Calu3 (cell line): ENCODE data around the gene C6orf47. TPM values are rescaled to one million over a fixed set of nuclear protein-coding genes. Genes with fewer than 3 reads are reported as not detected.
A peak's percentile ranks its signal among the peaks of the same experiment; 100 is the strongest.

Experiments
- BruUV-seq: library from RNA; stranded (reverse); fragments of 400-500 nt; replicated peaks from 2 replicates; lab custom pipeline; 2021; lab: Mats Ljungman, UMichigan
- CTCF ChIA-PET: fragments of 300-600 bp; sonication (Branson Sonifier 250); formaldehyde crosslinking; loops from one replicate; lab custom pipeline; 2022; ENCODE audit warnings: antibody characterized with exemption; lab: Charles Lee
- DNase-seq: peaks from one replicate; pipeline ENCODE4 v3.0.0; 2022
- H3K27ac Mint-ChIP-seq: one replicate; pipeline ENCODE4 v1.8.0; 2022; ENCODE audit warnings: mixed read lengths; ENCODE audit not compliant: unreplicated experiment
- H3K27me3 Mint-ChIP-seq: one replicate; pipeline ENCODE4 v1.8.0; 2022; ENCODE audit warnings: mixed read lengths; ENCODE audit not compliant: unreplicated experiment
- H3K36me3 Mint-ChIP-seq: one replicate; pipeline ENCODE4 v1.8.0; 2022; ENCODE audit warnings: mild to moderate bottlenecking, moderate library complexity, mixed read lengths; ENCODE audit not compliant: insufficient read depth, unreplicated experiment
- H3K4me1 Mint-ChIP-seq: one replicate; pipeline ENCODE4 v1.8.0; 2022; ENCODE audit warnings: mild to moderate bottlenecking, low read depth, mixed read lengths; ENCODE audit not compliant: unreplicated experiment
- H3K4me3 Mint-ChIP-seq: one replicate; pipeline ENCODE4 v1.8.0; 2022; ENCODE audit warnings: mild to moderate bottlenecking, low read depth, moderate library complexity, mixed read lengths; ENCODE audit not compliant: unreplicated experiment
- H3K9me3 Mint-ChIP-seq: one replicate; pipeline ENCODE4 v1.8.0; 2022; ENCODE audit warnings: low read depth, mixed read lengths; ENCODE audit not compliant: unreplicated experiment
- CTCF ChIP-seq: fragments of 200-600 bp; IDR thresholded peaks from one replicate; pipeline ENCODE4 v1.8.0; 2022; ENCODE audit warnings: antibody characterized with exemption; ENCODE audit not compliant: unreplicated experiment
- intact Hi-C: fragments of 100-400 bp; cut with micrococcal nuclease; formaldehyde crosslinking; loops from one replicate; pipeline ENCODE4 v1.10.0; 2022; ENCODE audit not compliant: unreplicated experiment
- total RNA-seq: library from RNA; stranded (reverse); gene quantifications from 2 replicates; pipeline ENCODE4 v1.2.3, GENCODE V29; 2022

The C6orf47 gene
- total RNA-seq, 1 experiment from 2014 or later = 40.3 TPM

DNA sequence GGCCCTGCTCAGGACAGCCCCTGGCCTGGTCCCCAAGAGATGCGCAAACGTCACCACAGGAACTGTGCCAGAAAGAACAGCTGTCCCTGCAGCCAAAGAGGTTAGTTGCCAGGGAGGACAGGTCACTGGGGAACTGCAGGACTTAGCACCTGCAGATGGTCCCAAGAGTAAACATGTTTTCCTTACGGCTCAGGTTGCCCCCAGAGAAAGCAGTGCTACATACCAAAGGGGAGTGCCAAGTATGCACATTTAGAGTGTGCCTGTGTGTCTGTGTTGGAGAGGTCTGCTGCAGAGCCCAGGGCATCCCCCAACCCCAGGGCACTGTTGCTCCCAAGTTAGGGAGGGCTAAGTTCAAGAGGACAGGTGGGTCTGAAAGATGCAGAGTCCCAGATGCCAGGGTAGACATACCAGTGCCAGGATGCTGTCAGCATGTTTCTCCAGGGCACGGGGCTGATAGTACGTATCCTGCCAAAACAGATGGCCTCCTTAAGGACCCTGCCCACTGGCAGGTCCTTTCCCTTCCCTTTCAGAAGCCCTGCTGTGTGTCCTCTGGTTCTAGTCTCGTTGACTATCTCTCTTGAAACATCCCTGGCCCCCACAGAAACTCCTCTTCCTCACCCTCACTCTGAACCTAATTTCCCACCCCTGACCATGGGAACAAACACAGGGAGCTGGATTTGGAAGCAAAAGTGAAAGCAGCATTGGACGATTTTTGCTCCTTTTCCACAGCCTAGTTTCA is 41.3 kb upstream of the C6orf47 start:
- no peaks in the 10 kb centered on the region for H3K9me3 Mint-ChIP-seq
- no TSS peak for BruUV-seq
- H3K27ac Mint-ChIP-seq = peak overlapping the region; percentile 66
- no peaks in the 10 kb centered on the region for H3K27me3 Mint-ChIP-seq
- peaks cover 7% of the 10 kb centered on the region for H3K4me1 Mint-ChIP-seq
- no peak for TF ChIP-seq CTCF
- peak overlapping the region; percentile 77 for H3K4me3 Mint-ChIP-seq
- peaks cover 22% of the 10 kb centered on the region for H3K36me3 Mint-ChIP-seq
- intact Hi-C loops = loop anchor here (5.0 kb wide), 1 partner anchor 35 kb away; the partner anchor contains the start of gene CLIC1
- CTCF ChIA-PET = interaction anchor here (0.8 to 1.8 kb wide), 4 partner anchors 11 to 37 kb away, joined by 3 to 14 read pairs (median 5); partner anchors contain the start of genes DDAH2 and MSH5
- DNase-seq = no peak

DNA sequence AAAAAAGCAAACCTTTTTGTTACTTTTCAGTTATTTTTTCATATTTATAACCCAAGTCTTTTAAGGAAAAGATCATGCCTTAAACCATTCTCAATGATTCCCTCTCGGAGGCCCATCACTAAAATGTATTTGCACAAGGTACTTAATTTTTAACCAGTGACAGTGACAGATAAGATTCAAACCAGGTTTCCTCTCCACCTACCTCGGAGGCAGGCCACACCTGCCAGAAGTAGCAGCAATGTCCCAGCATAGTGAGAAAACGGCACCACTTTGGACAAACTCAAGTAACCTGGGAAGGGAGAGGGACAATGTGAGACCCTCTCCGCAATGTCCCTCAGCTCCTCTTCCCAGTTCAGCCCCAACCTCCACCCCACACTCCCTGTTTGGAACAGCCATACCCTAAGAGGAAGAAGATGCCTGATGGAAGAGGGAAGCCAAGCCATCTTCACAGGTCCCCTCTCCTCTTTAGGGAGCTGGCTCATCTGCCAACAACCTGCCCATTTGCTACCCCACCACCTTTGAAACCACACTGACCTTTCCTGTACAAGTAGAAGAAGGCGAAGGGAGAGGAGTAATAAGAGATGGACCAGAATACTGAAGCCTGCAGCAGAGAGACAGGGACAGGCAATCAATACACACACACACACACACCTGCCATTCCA is 40.3 kb upstream of the C6orf47 start:
- H3K27ac Mint-ChIP-seq = no peak overlapping the region
- intact Hi-C loops = loop anchor here (5.0 kb wide), 1 partner anchor 36 kb away; the partner anchor contains the start of gene CLIC1
- no peaks in the 10 kb centered on the region for H3K9me3 Mint-ChIP-seq

DNA sequence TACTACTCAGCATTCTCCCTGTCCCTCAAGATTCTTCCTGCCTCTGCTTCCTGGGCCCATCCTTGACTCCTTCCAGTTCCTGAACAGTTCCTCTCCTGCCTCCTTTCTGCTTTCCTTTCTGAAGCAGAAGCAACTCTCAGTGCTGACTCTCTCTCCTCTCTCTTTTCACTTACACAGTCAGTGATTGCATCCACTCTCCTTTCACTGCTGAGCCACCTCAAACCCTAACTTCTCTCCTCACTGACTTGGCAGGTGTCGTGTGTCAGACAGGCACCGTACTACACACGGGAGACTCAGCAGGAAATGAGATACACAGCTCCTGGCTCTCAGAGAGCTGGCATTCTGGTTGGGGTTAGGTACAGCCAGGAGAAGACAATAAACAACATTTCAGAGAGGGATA is 37.0 kb upstream of the C6orf47 start:
- CTCF ChIA-PET = interaction anchor here (0.7 kb wide), 1 partner anchor 253 kb away, joined by 3 read pairs; no protein-coding TSS in a partner anchor
- no peak overlapping the region for H3K4me3 Mint-ChIP-seq
- intact Hi-C loops = no loop called here

More for the DNA sequence above, 40.3 kb upstream of the C6orf47 start:
- Mint-ChIP-seq H3K27me3 (no peaks in the 10 kb centered on the region), H3K4me3 (no peak overlapping the region), H3K4me1 (peaks cover 7% of the 10 kb centered on the region), H3K36me3 (peaks cover 28% of the 10 kb centered on the region)
- no peak for DNase-seq
- TF ChIP-seq CTCF = no peak
- CTCF ChIA-PET = interaction anchor here (0.8 to 1.0 kb wide), 2 partner anchors 11 to 29 kb away, joined by 3 read pairs; no protein-coding TSS in a partner anchor
- BruUV-seq = no TSS peak

More for the DNA sequence above, 37.0 kb upstream of the C6orf47 start:
- Mint-ChIP-seq H3K9me3 (no peaks in the 10 kb centered on the region), H3K36me3 (peaks cover 36% of the 10 kb centered on the region), H3K27me3 (no peaks in the 10 kb centered on the region), H3K4me1 (no peaks in the 10 kb centered on the region), H3K27ac (no peak overlapping the region)
- DNase-seq = no peak
- no peak for TF ChIP-seq CTCF
- BruUV-seq = no TSS peak
